HepG2 (cell line): ENCODE measurements around the gene CD200. TPM values are rescaled to one million over a fixed set of nuclear protein-coding genes. Genes with fewer than 3 reads are reported as not detected.

Source experiments
- ATAC-seq: fragments of 200-7000 bp; cut with Tn5 transposase; 3 replicates; pipeline ENCODE4 v1.9.1; 2020; ENCODE audit warnings: mild to moderate bottlenecking, moderate library complexity
- BruUV-seq: library from RNA; stranded (reverse); fragments of 400-500 nt; replicated peaks from 2 replicates; lab custom pipeline; 2021; lab: Mats Ljungman, UMichigan
- CTCF ChIA-PET: fragments of 300-600 bp; formaldehyde crosslinking; extraction: SDS; loops from one replicate; lab custom pipeline; 2021; ENCODE audit warnings: low total read pairs, inconsistent platforms, low intra/inter-chr PET ratio; lab: Yijun Ruan, JAX
- POLR2A ChIA-PET: fragments of 350-600 bp; sonication (Branson Sonifier 250); formaldehyde crosslinking; loops from one replicate; lab custom pipeline; 2020; ENCODE audit warnings: antibody characterized with exemption, inconsistent platforms; lab: Yijun Ruan, JAX
- DNase-seq: peaks from one replicate; pipeline ENCODE4 v3.0.0-alpha.2; 2015; ENCODE audit warnings: low spot score
- FAIRE-seq: peaks from 3 replicates; lab custom pipeline; 2011; peaks lifted over from hg19 to GRCh38; lab: Jason Lieb, UNC
- H2AFZ ChIP-seq: one replicate; pipeline ENCODE4 v1.6.1; 2011; ENCODE audit warnings: low read length, inconsistent platforms
- H3K27ac ChIP-seq: fragments of 300-600 bp; 3 replicates; pipeline ENCODE4 v1.8.0; 2011; ENCODE audit warnings: mixed run types, mild to moderate bottlenecking, mixed read lengths, low read length, inconsistent platforms; ENCODE audit not compliant: insufficient read depth; ENCODE audit errors: extremely low read length
- H3K27me3 ChIP-seq, 2 experiments: fragments of 200-600 bp in 1 of 2; 2 replicates in 1 of 2; 3 replicates in 1 of 2; pipeline versions ENCODE4 v1.6.0 to v1.8.0; 2011; ENCODE audit warnings: low read length in 2 of 2, mild to moderate bottlenecking in 2 of 2, moderate library complexity in 2 of 2, inconsistent platforms in 1 of 2; ENCODE audit not compliant: insufficient read depth in 2 of 2, control insufficient read depth in 1 of 2
- H3K36me3 ChIP-seq, 2 experiments: fragments of 200-600 bp in 1 of 2; replicated peaks in 1 of 2; 2 replicates in 1 of 2; 3 replicates in 1 of 2; pipeline versions ENCODE4 v1.5.1 to v1.8.0; 2011; ENCODE audit warnings: low read length in 2 of 2, inconsistent platforms in 1 of 2; ENCODE audit not compliant: insufficient read depth in 2 of 2, control insufficient read depth in 1 of 2
- H3K4me1 ChIP-seq: 2 replicates; pipeline ENCODE4 v1.5.1; 2012; ENCODE audit warnings: low read length, inconsistent platforms; ENCODE audit not compliant: insufficient read depth
- H3K4me2 ChIP-seq: 2 replicates; pipeline ENCODE4 v1.6.0; 2011; ENCODE audit warnings: low read depth, low read length, inconsistent platforms
- H3K4me3 ChIP-seq, 3 experiments: fragments of 200-600 bp in 1 of 3; sonication (generic), shearing (Covaris generic) in 1 of 3; replicated peaks in 1 of 3; 2 replicates each; pipeline ENCODE4 v1.5.1; 2011 to 2016; ENCODE audit warnings: low read length in 3 of 3, inconsistent platforms in 2 of 3, low read depth in 2 of 3, mild to moderate bottlenecking in 2 of 3, control low read depth in 1 of 3, mixed read lengths in 1 of 3; ENCODE audit not compliant: insufficient read depth in 1 of 3
- H3K79me2 ChIP-seq: one replicate; pipeline ENCODE4 v1.6.1; 2011; ENCODE audit warnings: low read length, inconsistent platforms; ENCODE audit not compliant: insufficient read depth
- H3K9ac ChIP-seq: 2 replicates; pipeline ENCODE4 v1.6.0; 2011; ENCODE audit warnings: mild to moderate bottlenecking, low read depth, low read length, inconsistent platforms; ENCODE audit not compliant: insufficient read depth
- H3K9me3 ChIP-seq: 2 replicates; pipeline ENCODE4 v1.5.1; 2012; ENCODE audit warnings: mild to moderate bottlenecking, low read length
- H4K20me1 ChIP-seq: 2 replicates; pipeline ENCODE4 v1.6.0; 2011; ENCODE audit warnings: inconsistent platforms, mild to moderate bottlenecking, low read length, moderate library complexity; ENCODE audit not compliant: insufficient read depth
- CTCF ChIP-seq: sonication (generic); formaldehyde crosslinking; IDR thresholded peaks from 2 replicates; pipeline ENCODE4 v1.5.0; 2020; ENCODE audit warnings: mild to moderate bottlenecking, missing genetic modification reagents, moderate library complexity
- EZH2 ChIP-seq: conservative IDR thresholded peaks from 2 replicates; pipeline ENCODE4 v1.6.1; 2012; ENCODE audit warnings: mild to moderate bottlenecking, low read depth, low read length, moderate library complexity
- HBP1 ChIP-seq: IDR thresholded peaks from 2 replicates; pipeline ENCODE4 v1.6.1; 2016; ENCODE audit warnings: low read depth, control low read depth
- HNRNPK ChIP-seq: fragments of 200-400 bp; formaldehyde crosslinking; IDR thresholded peaks from 2 replicates; pipeline ENCODE4 v1.6.1; 2018; ENCODE audit warnings: low read length, low read depth, moderate library complexity, mild to moderate bottlenecking; ENCODE audit not compliant: poor library complexity, severe bottlenecking
- MNT ChIP-seq: fragments of 450-650 bp; IDR thresholded peaks from 2 replicates; pipeline ENCODE4 v1.6.1; 2016
- MTERF4 ChIP-seq: sonication (generic); formaldehyde crosslinking; IDR thresholded peaks from 2 replicates; pipeline ENCODE4 v1.8.0; 2023; ENCODE audit warnings: mild to moderate bottlenecking, missing genetic modification reagents
- NAIF1 ChIP-seq: sonication (generic); formaldehyde crosslinking; IDR thresholded peaks from 2 replicates; pipeline ENCODE4 v1.5.0; 2020; ENCODE audit warnings: mild to moderate bottlenecking, missing genetic modification reagents, borderline replicate concordance
- NR2F2 ChIP-seq: IDR thresholded peaks from 2 replicates; pipeline ENCODE4 v1.6.1; 2012; ENCODE audit warnings: low read depth, inconsistent platforms, borderline replicate concordance
- RNF2 ChIP-seq: fragments of 450-650 bp; conservative IDR thresholded peaks from 2 replicates; pipeline ENCODE4 v1.6.1; 2016; ENCODE audit warnings: low read depth
- in situ Hi-C: cut with HindIII; loops from 2 replicates; pipeline ENCODE4 v1.10.0; 2017; ENCODE audit warnings: low pct_unique_long_range_greater_than_20kb; ENCODE audit not compliant: extremely low pct_ligation_motif_present
- intact Hi-C: fragments of 100-400 bp; cut with micrococcal nuclease; formaldehyde crosslinking; loops from one replicate; pipeline ENCODE4 v1.10.0; 2022; ENCODE audit not compliant: unreplicated experiment
- polyA plus RNA-seq, 8 experiments: library from polyadenylated mRNA; depleted of rRNA in 3 of 8; stranded (reverse) in 7 of 8; unstranded in 1 of 8; fragments of >200 nt; fragmentation: Illumina TruSeq in 4 of 8; extraction: Trizol in 4 of 8; gene quantifications; 2 replicates each; pipeline versions ENCODE4 v1.2.1 to v1.2.3, GENCODE V29; 2011 to 2016; ENCODE audit warnings: low read depth in 4 of 8, missing spikeins in 1 of 8, mixed read lengths in 1 of 8; ENCODE audit not compliant: insufficient read depth in 1 of 8
- total RNA-seq, 5 experiments: library from RNA; depleted of rRNA; stranded (reverse); fragments of >200 nt; fragmentation: Illumina TruSeq; extraction: Trizol; gene quantifications; 2 replicates each; pipeline ENCODE4 v1.2.3, GENCODE V29; 2016; ENCODE audit warnings: low read depth in 1 of 5

Gene CD200
- total and polyA plus RNA-seq, 2 of the 13 experiments (the other 11 are each of a cell fraction or from before 2014, with no cell fraction given): not detected

- in situ Hi-C loops: no loop called here
- POLR2A ChIA-PET: no interaction called here
- TF ChIP-seq HNRNPK: no peak
- TF ChIP-seq RNF2: no peak
- TF ChIP-seq EZH2: no peak
- TF ChIP-seq NAIF1 (CRISPR knock-in tag): no peak
- TF ChIP-seq MNT: no peak
- no peak for TF ChIP-seq HBP1 (CRISPR knock-in tag)
- no peak for TF ChIP-seq NR2F2
- no peak for TF ChIP-seq MTERF4 (CRISPR knock-in tag)
- TF ChIP-seq CTCF (CRISPR knock-in tag): no peak
- TF ChIP-seq, all 625 proteins: peak for 0
- no peak for FAIRE-seq
- no peak overlapping the region for H3K27ac ChIP-seq
- H3K4me2 ChIP-seq: no peak overlapping the region
- intact Hi-C loops: loop anchor here (10.0 kb wide), 1 partner anchor 163 kb away; the partner anchor contains the start of gene GCSAM
- H3K4me3 ChIP-seq: no peak overlapping the region
- ATAC-seq: no peak
- H3K79me2 ChIP-seq: no peaks in the 10 kb centered on the region
- no peaks in the 10 kb centered on the region for H4K20me1 ChIP-seq
- no peak for DNase-seq
- no peaks in the 10 kb centered on the region for H3K36me3 ChIP-seq
- H2AFZ ChIP-seq: no peak overlapping the region
- no peaks in the 10 kb centered on the region for H3K9me3 ChIP-seq
- peaks cover 8% of the 10 kb centered on the region for H3K4me1 ChIP-seq
- CTCF ChIA-PET: no interaction called here
- H3K27me3 ChIP-seq: no peaks in the 10 kb centered on the region
- no peak overlapping the region for H3K9ac ChIP-seq
- BruUV-seq: no TSS peak
Measured at GRCh38 chr3:112297714-112298113, 35.2 kb upstream of the CD200 start.
